GM19455 (cell line): ENCODE results near the gene PHACTR3.
"Not testable (repeated sequence)": the region's sequence is repeated elsewhere in the genome, so short reads cannot be mapped to it uniquely, and the experiment has no call there.

Experiments used
- ATAC-seq: cut with Tn5 transposase; IDR thresholded peaks from one replicate; pipeline ENCODE4 v1.9.1; 2021; ENCODE audit not compliant: unreplicated experiment

The PHACTR3 gene

DNA sequence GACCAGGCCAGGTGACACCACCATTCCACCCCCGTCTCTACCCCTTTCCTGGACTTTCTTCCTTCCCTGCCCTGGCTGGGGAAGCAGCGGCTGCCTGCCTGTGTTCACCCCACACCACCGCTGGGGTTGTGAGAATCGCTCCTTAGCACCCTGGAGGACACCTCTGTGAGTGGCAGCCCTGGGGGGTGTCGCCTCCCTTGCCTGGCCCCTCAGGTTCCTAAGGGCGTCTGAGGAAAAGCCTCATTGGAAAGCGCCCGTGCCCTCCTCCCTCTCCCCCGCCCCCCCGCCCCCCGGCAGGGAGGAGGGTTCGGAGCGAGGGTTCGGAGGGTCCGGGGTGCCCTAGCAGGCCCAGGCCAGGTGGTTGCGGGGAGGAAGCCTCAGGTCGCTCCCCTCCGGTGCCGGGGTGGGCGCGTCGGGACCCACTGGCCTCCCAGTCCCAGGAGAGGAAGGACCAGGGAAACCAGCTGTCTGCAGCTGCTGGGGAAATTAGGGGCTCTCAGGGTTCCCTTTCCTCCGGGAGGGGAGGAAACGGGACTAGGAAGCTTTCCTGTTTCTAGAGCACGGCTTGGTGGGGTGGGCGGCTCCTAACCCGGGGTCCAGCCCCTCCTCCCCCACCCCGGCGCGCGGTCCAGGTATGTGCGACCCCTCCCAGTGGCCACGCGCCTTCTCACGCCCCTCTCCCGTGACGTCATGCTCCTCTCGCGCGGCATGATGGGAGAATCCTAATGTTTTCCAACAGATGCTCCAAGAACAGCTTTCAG is at the start of gene PHACTR3:
TSS of gene PHACTR3 (plus strand) at position 760 of the 761 bp plus-strand sequence. CDS start 475 bp downstream, outside the sequence.
- no peak for ATAC-seq

- ATAC-seq, result not testable (repeated sequence)
Measured at GRCh38 chr20:59557733-59558529, 46.4 kb upstream of the PHACTR3 start.

- ATAC-seq, result no peak
Measured at GRCh38 chr20:59559024-59559817, 45.1 kb upstream of the PHACTR3 start.

- no peak for ATAC-seq
Measured at GRCh38 chr20:59559863-59560262, 44.5 kb upstream of the PHACTR3 start.

- ATAC-seq, result no peak
Measured at GRCh38 chr20:59560588-59561227, 43.6 kb upstream of the PHACTR3 start.

GRCh38 chr20:59561228-59561605 is 43.1 kb upstream of the PHACTR3 start:
- ATAC-seq, result no peak

DNA sequence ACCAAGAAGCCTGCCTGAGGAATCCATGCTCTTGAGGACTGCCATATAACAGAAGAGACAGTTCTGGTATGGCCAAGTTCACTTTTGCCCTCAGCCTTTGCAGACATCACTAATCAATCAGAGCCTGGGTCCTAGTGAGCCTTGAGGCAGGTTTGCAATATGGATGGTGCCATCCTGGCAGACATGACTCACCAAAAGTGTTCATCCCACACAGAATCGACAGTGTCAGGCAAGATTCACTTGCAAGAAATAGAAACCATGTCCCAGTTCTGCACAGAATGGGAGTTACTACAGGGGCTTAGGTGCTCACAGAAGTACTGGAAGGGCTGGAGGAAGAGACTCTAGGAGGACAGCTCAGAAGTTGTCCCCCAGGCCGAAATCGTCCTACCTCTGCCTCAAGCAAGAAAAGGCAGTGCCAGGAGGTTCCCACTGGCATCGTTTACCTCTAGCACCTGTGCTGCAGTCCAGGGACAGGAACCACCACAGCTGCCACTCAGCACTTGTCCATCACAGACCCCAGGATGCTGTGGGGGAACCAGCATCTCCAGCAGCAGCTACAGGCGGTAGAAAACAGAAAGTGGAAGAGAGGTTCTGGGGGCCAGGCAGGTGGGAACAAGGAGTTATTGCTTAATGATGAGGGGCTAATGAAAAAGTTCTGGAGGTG is 42.6 kb upstream of the PHACTR3 start:
- no peak for ATAC-seq

GRCh38 chr20:59564171-59564570 is 40.2 kb upstream of the PHACTR3 start:
- no peak for ATAC-seq

GRCh38 chr20:59564943-59565342 is 39.4 kb upstream of the PHACTR3 start:
- ATAC-seq, result no peak

GRCh38 chr20:59565768-59566461 is 38.4 kb upstream of the PHACTR3 start:
- ATAC-seq, result no peak

DNA sequence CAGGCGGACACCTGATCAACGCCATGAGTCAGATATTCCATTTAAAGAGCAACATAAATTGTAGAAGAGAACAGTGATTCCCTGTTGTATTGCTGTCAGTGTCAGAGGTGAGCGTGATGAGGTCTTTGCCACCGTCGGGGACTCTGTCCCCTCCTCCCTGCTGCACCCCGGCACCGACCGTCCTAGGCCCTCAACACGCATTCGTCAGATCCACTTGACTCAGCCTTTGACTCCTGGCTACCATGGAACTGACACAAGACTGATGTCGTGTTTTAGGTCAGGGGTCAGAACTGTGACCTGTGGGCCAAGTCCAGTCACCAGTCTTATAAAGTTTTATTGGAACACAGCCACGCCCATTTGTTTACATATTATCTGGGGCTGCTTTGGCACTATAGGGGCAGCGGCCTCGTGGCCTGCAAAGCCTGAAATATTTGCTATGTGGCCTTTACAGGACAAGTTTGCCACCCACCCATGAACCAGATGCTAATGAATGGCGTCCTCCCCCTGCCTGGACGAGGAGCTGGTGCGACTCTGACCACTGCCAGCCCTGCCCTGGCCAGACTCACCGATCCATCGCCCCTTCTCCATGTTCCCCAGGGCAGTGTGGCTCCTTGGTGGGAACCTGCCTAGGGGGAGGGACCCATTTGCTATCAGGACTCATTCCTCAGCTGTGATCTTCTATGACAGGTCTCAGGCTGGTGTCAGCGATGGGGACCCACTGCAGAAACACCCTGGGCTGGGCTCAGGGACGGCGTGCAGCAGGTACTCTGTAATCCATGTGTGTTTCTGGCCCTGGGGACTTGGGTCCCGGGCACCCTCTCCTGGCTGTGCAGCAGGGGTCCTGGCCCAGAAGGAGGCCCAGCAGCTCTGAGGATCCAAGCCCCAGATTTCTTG is 37.5 kb upstream of the PHACTR3 start:
- ATAC-seq, result no peak

GRCh38 chr20:59567585-59568508 is 36.5 kb upstream of the PHACTR3 start:
- ATAC-seq, result no peak

GRCh38 chr20:59568509-59569024 is 35.8 kb upstream of the PHACTR3 start:
- no peak for ATAC-seq

GRCh38 chr20:59569305-59569704 is 35.0 kb upstream of the PHACTR3 start:
- ATAC-seq, result no peak

DNA sequence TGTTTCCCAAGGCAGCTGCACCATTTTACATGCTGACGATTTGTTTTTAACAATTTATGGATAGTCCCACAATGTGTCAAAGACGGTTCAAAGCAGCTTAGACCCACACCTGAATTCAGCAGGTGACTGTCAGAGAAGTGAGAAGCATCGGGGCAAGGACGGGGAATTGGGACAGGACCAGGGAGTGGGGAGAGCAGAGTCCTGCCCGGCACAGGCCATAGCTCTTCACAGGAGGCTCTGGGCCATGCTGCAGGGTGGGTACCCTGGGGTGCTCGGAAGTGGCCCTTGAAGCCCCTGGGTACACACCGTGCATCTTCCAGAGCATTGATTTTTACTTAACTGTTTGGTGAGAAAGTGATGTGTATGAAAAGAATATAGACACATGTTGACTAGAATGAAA is 33.2 kb upstream of the PHACTR3 start:
- ATAC-seq, result no peak

DNA sequence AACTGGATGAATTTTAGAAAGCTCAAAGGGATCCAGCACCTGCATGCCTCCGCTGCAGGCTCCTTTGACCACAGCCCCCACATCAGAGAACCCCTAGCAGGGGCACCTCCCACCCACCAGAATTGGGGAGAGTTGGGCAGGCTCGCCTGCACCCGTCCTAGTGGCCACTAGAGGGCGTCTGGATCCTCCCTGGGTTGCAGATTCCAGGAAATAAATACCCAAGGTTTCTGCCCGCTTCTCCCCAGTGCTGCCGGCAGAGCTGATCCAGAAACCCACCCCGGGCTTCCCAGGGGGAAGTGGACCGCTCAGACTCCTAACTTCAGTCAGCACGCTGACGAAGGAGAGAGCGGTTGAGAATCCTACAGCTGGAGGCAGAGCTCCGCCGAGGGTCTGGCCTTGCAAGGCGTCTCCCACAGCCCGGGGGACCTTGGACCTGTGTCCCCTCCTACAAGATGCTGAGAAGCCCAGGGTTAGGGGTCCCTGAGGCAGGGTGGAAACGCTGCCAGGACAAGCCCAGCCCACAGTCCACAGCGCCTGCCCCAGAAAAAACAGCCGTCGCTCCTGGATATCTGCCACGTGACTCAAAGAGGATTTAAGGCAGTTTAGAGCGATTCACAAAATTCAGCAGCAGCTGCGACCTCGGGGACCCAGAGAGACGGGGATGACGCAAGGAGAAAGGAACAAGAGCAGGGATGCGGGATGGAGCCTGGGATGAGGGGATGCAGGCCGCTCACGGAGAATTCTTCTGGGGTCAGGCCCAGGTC is 32.6 kb upstream of the PHACTR3 start:
- no peak for ATAC-seq

DNA sequence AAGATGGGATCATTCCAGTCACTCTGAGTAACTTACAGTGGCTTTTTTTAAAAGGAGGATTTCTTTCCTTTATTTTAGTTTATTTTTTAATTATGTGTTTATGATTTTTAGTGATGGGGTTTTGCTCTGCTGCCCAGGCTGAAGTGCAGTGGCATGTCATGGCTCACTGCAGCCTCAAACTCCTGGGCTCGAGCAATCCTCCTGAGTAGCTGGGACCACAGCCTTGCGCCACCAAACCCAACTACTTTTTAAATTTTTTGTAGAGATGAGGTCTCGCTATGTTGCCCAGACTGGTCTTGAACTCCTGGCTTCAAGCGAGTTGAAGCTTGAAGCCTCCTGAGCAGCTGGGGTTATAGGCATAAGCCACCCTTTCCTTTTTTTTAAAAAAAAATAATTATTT is 31.8 kb upstream of the PHACTR3 start:
- ATAC-seq, result no peak
